Measurements from ENCODE around the gene CDK14.

The CDK14 gene

DNA sequence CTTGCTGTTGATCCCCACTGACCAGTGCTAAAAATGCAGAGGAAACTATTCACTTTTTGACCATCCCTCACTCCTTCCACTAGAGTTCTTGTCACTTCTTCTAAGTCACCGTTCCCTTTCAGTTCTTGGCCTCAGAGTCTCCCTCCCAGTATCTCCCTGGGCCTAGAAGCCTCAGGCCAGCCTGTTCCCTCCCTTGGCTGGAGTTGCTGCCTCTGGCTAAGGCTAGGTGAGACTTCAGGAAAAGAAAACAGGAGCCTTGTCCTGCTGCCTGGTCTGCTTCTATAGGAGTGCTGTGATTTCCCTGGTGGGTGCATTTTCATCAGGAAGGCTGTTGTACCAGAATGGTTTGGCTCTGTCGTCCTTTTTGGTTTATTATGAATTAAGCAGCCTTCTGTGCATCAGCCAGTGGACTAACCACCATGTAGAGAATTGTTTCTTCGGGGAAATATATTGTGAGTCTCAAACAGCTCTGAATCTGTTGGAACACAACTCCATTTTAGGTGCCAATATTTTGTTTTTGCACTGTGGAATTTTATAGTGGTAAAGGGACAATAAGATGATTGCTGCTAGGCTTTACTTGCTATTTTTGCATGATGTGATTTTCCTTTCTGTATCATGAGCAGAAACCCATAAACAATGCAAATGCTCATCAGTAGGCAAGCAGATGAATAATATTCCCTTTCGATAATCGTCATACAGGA lies 434.7 kb downstream of the CDK14 start:
- no peaks in the 10 kb centered on the region for H3K9me3 ChIP-seq
- H3K4me1 ChIP-seq (ENCODE audit: control insufficient read depth in 1 of 2, insufficient read depth in 1 of 2, low read depth in 1 of 2, low read length in 1 of 2), result no peaks in the 10 kb centered on the region
- TF ChIP-seq, protein P1, sequence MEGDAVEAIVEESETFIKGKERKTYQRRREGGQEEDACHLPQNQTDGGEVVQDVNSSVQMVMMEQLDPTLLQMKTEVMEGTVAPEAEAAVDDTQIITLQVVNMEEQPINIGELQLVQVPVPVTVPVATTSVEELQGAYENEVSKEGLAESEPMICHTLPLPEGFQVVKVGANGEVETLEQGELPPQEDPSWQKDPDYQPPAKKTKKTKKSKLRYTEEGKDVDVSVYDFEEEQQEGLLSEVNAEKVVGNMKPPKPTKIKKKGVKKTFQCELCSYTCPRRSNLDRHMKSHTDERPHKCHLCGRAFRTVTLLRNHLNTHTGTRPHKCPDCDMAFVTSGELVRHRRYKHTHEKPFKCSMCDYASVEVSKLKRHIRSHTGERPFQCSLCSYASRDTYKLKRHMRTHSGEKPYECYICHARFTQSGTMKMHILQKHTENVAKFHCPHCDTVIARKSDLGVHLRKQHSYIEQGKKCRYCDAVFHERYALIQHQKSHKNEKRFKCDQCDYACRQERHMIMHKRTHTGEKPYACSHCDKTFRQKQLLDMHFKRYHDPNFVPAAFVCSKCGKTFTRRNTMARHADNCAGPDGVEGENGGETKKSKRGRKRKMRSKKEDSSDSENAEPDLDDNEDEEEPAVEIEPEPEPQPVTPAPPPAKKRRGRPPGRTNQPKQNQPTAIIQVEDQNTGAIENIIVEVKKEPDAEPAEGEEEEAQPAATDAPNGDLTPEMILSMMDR (IDR thresholded peaks at IDR 0.05), result no peak
- H3K4me3 ChIP-seq (ENCODE audit: low read depth in 1 of 2, low read length in 1 of 2), result no peak overlapping the region
- H3K27me3 ChIP-seq, result no peaks in the 10 kb centered on the region
- no peak overlapping the region for H3K27ac ChIP-seq
- H3K36me3 ChIP-seq, result no peaks in the 10 kb centered on the region

DNA sequence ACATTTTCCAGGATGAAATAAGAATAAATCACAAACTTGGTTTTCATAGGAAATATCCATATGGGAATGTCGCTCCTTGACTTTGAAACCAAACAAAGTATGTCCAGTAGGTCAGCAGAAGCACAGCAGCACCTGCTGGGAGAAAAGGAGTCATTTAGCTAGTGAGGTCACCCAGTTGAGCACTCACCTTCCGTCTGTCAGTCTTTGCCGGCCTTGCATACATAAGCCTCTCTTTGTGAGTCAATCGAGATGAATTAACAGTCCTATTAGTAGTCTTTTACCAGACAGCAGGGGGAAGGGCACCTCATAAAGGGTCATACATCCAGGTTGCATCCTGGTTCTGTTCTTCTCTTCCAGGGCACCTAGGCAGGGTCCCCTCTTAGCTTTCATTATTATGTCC lies 435.6 kb downstream of the CDK14 start:
- Histone ChIP-seq H3K4me1 (ENCODE audit: control insufficient read depth in 1 of 2, insufficient read depth in 1 of 2, low read depth in 1 of 2, low read length in 1 of 2) (no peaks in the 10 kb centered on the region), H3K36me3 (no peaks in the 10 kb centered on the region), H3K27ac (no peak overlapping the region), H3K9me3 (no peaks in the 10 kb centered on the region), H3K4me3 (ENCODE audit: low read depth in 1 of 2, low read length in 1 of 2) (no peak overlapping the region), H3K27me3 (no peaks in the 10 kb centered on the region)
- TF ChIP-seq, protein P1 (IDR thresholded peaks at IDR 0.05), result no peak

DNA sequence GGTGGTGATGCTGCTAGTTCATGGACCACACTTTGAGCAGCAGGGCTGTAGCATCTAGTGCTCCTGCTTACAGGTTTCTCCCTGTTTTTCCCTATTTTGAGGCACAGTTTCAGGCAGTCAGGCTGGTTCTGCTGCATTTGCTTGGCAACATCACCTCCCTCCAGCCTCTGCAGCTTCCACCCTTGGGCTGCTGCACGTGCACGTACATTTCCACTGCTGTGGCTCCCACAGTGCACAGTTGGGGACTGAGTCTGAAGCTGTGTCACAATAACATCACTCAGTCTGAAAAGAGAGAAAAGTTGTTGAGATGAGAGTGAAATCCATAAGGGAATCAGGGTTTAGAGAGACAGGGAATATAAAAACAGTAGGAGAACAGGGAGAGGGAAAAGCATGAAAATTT lies 437.5 kb downstream of the CDK14 start:
- H3K36me3 ChIP-seq, result no peaks in the 10 kb centered on the region
- H3K4me3 ChIP-seq (ENCODE audit: low read depth in 1 of 2, low read length in 1 of 2), result no peak overlapping the region
- H3K4me1 ChIP-seq (ENCODE audit: control insufficient read depth in 1 of 2, insufficient read depth in 1 of 2, low read depth in 1 of 2, low read length in 1 of 2), result no peaks in the 10 kb centered on the region
- TF ChIP-seq, protein P1 (IDR thresholded peaks at IDR 0.05), result no peak
- H3K27me3 ChIP-seq, result no peaks in the 10 kb centered on the region
- no peak overlapping the region for H3K27ac ChIP-seq
- H3K9me3 ChIP-seq, result no peaks in the 10 kb centered on the region

DNA sequence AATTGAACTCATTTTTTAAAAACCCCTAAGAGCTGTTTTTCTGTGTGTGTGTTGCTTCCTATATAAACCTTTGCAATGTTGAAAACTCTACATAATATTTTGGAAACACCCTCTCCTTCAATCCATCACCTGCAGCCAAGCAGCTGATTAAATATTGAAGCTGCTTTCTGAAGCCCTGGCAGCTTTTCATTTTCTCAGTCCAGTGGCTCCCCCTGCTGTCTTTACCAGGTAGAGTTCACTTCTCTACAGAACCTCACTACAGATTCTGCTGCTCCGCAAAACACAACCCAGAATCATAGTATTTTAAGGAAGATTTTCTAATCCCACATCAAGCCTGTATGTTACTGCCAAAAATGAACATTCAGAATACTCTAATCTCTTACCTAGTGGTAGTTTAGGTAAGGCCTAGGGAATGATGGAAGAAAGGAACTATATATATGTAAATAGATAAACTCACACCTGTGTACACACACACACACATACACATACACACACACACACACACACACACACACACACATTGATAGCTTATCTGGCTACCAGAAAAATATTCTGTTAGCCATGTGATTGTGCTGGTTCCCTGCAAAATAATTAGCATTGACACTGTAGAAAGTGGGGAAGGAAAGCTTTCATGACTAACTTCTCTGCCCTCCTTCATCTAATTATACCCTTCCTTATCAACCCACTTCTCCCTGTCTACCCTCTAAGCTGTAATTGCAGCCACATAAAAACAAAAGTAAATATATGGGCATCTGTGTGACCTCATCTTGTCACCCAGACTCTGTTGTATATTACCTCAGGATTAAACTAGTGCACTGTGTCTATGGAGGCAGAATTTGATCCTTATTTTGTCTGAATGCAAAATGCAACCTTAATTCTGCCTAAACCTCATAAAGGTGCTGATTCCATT lies 438.6 kb downstream of the CDK14 start:
- no peaks in the 10 kb centered on the region for H3K4me1 ChIP-seq (ENCODE audit: control insufficient read depth in 1 of 2, insufficient read depth in 1 of 2, low read depth in 1 of 2, low read length in 1 of 2)
- TF ChIP-seq, protein P1 (IDR thresholded peaks at IDR 0.05), result no peak
- no peak overlapping the region for H3K27ac ChIP-seq
- H3K27me3 ChIP-seq, result no peaks in the 10 kb centered on the region
- H3K9me3 ChIP-seq, result no peaks in the 10 kb centered on the region
- no peak overlapping the region for H3K4me3 ChIP-seq (ENCODE audit: low read depth in 1 of 2, low read length in 1 of 2)
- H3K36me3 ChIP-seq, result no peaks in the 10 kb centered on the region

DNA sequence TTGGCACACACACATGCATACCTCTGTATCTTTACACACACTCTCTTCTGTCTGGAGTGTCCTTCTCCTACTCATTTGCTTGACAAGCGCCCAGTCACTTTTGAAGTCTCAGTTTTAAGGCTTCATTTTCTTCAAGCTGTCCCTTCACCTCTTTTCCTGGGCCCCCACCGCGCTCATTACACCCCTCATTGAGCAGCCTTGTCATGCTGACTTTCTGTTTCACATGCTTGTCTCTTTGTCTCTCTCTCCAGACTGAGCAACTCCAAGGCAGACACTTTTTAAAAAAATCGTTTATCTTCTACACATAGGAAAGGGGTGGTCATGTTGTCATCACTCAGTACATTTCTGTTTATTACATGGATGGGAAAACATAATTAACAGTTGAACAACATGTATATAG lies 442.9 kb downstream of the CDK14 start:
- H3K36me3 ChIP-seq, result no peaks in the 10 kb centered on the region

More for the DNA sequence above, 442.9 kb downstream of the CDK14 start:
- no peaks in the 10 kb centered on the region for H3K9me3 ChIP-seq
- no peaks in the 10 kb centered on the region for H3K27me3 ChIP-seq
- H3K27ac ChIP-seq, result no peak overlapping the region
- H3K4me3 ChIP-seq (ENCODE audit: low read depth in 1 of 2, low read length in 1 of 2), result no peak overlapping the region
- TF ChIP-seq, protein P1 (IDR thresholded peaks at IDR 0.05), result no peak
- H3K4me1 ChIP-seq (ENCODE audit: control insufficient read depth in 1 of 2, insufficient read depth in 1 of 2, low read depth in 1 of 2, low read length in 1 of 2), result no peaks in the 10 kb centered on the region

Measured in neutrophil (primary cell).